BJ (cell line): ENCODE results near the gene SPACA5B. TPM values are rescaled to one million over a fixed set of nuclear protein-coding genes. Genes with fewer than 3 reads are reported as not detected.
"Not testable (repeated sequence)": the region's sequence is repeated elsewhere in the genome, so short reads cannot be mapped to it uniquely, and the experiment has no call there.

Experiments used
- CTCF ChIA-PET: fragments of 350-600 bp; formaldehyde crosslinking; extraction: SDS; loops from one replicate; lab custom pipeline; 2021; ENCODE audit warnings: antibody characterized with exemption, inconsistent platforms; lab: Yijun Ruan, JAX
- POLR2A ChIA-PET: fragments of 300-600 bp; sonication (Branson Sonifier 250); formaldehyde crosslinking; extraction: SDS; loops from one replicate; lab custom pipeline; 2021; ENCODE audit warnings: antibody characterized with exemption; lab: Charles Lee
- DNase-seq: peaks from one replicate; pipeline ENCODE4 v3.0.0-alpha.2; 2011; ENCODE audit warnings: low read depth
- H3K27me3 ChIP-seq: 2 replicates; pipeline ENCODE4 v1.6.0; 2011; ENCODE audit warnings: low read length; ENCODE audit not compliant: control insufficient read depth, insufficient read depth
- H3K36me3 ChIP-seq: 2 replicates; pipeline ENCODE4 v1.5.1; 2011; ENCODE audit warnings: low read length; ENCODE audit not compliant: control insufficient read depth, insufficient read depth
- H3K4me3 ChIP-seq: 2 replicates; pipeline ENCODE4 v1.5.1; 2011; ENCODE audit warnings: low read depth, mild to moderate bottlenecking, control low read depth, low read length
- polyA plus RNA-seq: library from polyadenylated mRNA; depleted of rRNA; stranded (reverse); fragments of >200 nt; gene quantifications from 2 replicates; pipeline ENCODE4 v1.2.3, GENCODE V29; 2011
- TF ChIP-seq, protein P1 (sequence below): IDR thresholded peaks from 2 replicates; pipeline ENCODE4 v1.5.1; 2011; ENCODE audit warnings: low read depth, mild to moderate bottlenecking, control low read depth, inconsistent platforms, low read length, moderate library complexity; ENCODE audit not compliant: insufficient read depth

The SPACA5B gene
- polyA plus RNA-seq, 1 experiment: not detected

DNA sequence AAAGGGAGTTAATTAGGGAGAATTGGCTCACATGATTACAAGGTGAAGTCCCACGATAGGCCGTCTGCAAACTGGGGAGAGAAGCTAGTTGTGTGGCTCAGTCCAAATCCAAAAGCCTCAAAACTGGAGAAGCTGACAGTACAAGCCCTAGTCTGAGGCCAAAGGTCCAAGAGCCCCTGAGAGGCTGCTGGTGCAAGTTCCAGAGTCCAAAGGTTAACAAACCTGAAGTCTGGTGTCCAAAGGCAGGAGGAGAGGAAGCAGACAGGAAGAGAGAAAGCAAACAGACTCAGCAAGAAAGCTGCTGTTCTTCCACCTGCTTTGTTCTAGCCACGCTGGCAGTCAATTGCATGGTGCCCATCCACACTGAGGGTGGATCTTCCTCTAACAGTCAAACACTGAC, 29.0 kb upstream of the SPACA5B start:
- TF ChIP-seq, protein P1, sequence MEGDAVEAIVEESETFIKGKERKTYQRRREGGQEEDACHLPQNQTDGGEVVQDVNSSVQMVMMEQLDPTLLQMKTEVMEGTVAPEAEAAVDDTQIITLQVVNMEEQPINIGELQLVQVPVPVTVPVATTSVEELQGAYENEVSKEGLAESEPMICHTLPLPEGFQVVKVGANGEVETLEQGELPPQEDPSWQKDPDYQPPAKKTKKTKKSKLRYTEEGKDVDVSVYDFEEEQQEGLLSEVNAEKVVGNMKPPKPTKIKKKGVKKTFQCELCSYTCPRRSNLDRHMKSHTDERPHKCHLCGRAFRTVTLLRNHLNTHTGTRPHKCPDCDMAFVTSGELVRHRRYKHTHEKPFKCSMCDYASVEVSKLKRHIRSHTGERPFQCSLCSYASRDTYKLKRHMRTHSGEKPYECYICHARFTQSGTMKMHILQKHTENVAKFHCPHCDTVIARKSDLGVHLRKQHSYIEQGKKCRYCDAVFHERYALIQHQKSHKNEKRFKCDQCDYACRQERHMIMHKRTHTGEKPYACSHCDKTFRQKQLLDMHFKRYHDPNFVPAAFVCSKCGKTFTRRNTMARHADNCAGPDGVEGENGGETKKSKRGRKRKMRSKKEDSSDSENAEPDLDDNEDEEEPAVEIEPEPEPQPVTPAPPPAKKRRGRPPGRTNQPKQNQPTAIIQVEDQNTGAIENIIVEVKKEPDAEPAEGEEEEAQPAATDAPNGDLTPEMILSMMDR: no peak
- DNase-seq: no peak
- Histone ChIP-seq H3K36me3 (no peaks in the 10 kb centered on the region), H3K27me3 (no peaks in the 10 kb centered on the region), H3K4me3 (no peak overlapping the region)
- CTCF ChIA-PET: no interaction called here
- POLR2A ChIA-PET: no interaction called here

- ChIA-PET POLR2A (no interaction called here), CTCF (no interaction called here)
- TF ChIP-seq, protein P1: no peak
- Histone ChIP-seq H3K4me3 (no peak overlapping the region), H3K27me3 (no peaks in the 10 kb centered on the region), H3K36me3 (no peaks in the 10 kb centered on the region)
- no peak for DNase-seq
Measured at GRCh38 chrX:48102874-48103374, 27.5 kb upstream of the SPACA5B start.

GRCh38 chrX:48107717-48108116, 22.7 kb upstream of the SPACA5B start:
- ChIA-PET CTCF (no interaction called here), POLR2A (no interaction called here)

DNA sequence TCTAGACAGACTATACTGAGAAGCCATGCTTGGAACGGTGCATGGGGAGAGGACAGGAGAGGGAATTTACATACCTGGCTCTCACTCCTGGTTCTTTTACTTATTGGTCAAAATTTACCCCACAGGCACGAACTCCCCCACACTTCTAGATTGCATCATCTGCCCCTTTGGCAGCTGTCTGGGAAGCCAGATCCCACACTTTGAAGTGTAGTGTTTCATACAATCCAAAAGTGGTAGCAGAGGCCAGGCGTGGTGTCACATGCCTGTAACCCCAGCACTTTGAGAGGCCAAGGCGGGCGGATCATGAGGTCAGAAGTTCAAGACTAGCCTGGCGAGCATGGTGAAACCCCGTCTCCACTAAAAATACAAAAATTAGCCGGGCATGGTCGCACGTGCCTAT, 5.1 kb upstream of the SPACA5B start:
- CTCF ChIA-PET, H3K36me3 ChIP-seq, H3K4me3 ChIP-seq, H3K27me3 ChIP-seq, POLR2A ChIA-PET, DNase-seq: not testable (repeated sequence)

More at GRCh38 chrX:48107717-48108116, 22.7 kb upstream of the SPACA5B start:
- no peak for DNase-seq
- Histone ChIP-seq H3K27me3 (no peaks in the 10 kb centered on the region), H3K36me3 (no peaks in the 10 kb centered on the region), H3K4me3 (no peak overlapping the region)
- TF ChIP-seq, protein P1: no peak

DNA sequence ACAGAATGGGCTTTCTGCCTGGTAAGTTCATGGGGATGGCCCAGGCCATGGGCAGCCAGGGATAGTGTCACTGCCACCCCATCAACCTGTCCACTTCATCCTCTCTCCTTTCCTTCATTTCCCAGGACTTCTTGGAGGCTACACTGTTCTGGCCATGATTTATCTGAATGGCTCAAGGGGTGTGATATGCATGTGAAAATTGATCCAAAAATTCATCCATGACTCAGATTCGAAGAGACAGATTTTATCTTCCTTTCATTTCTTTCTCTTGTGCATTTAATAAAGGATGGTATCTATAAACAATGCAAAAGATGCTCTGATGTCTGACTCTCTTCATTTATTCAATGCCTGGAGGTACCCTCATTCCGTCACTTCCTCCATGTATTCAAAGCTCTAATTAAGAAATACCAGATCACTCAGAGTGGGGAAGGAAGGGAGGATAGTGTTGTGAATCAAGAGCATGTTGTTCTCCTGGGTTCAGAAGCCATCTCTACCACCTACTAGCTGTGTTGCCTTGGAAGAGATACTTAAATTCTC, 1.9 kb downstream of the SPACA5B start:
- POLR2A ChIA-PET, CTCF ChIA-PET, H3K36me3 ChIP-seq: not testable (repeated sequence)

GRCh38 chrX:48139076-48139475, 8.7 kb downstream of the SPACA5B start:
- H3K4me3 ChIP-seq, H3K36me3 ChIP-seq, DNase-seq, POLR2A ChIA-PET, CTCF ChIA-PET, H3K27me3 ChIP-seq: not testable (repeated sequence)

More for the DNA sequence above, 1.9 kb downstream of the SPACA5B start:
- DNase-seq, H3K4me3 ChIP-seq, H3K27me3 ChIP-seq: not testable (repeated sequence)

- H3K27me3 ChIP-seq, CTCF ChIA-PET, H3K4me3 ChIP-seq, POLR2A ChIA-PET, DNase-seq, H3K36me3 ChIP-seq: not testable (repeated sequence)
Measured at GRCh38 chrX:48141810-48142508, 11.5 kb downstream of the SPACA5B start.

- H3K27me3 ChIP-seq, DNase-seq, CTCF ChIA-PET, H3K36me3 ChIP-seq, POLR2A ChIA-PET, H3K4me3 ChIP-seq: not testable (repeated sequence)
Measured at GRCh38 chrX:48142697-48143096, 12.3 kb downstream of the SPACA5B start.
